K562 (cell line): ENCODE results near the gene MAST1. TPM values are rescaled to one million over a fixed set of nuclear protein-coding genes. Genes with fewer than 3 reads are reported as not detected.

Experiments used
- ARID1B ChIP-seq: fragments of 450-650 bp; IDR thresholded peaks from 2 replicates; pipeline ENCODE4 v1.6.1; 2016; ENCODE audit warnings: antibody characterized with exemption, mild to moderate bottlenecking, inconsistent platforms
- CAMTA2 ChIP-seq: fragments of 250-450 bp; sonication (Bioruptor Pico); conservative IDR thresholded peaks from 2 replicates; pipeline ENCODE4 v1.5.1; 2022
- CBFA2T2 ChIP-seq: fragments of 450-650 bp; conservative IDR thresholded peaks from 2 replicates; pipeline ENCODE4 v1.6.1; 2017; ENCODE audit warnings: mild to moderate bottlenecking
- CHD4 ChIP-seq: fragments of 200-600 bp; sonication (generic); IDR thresholded peaks from 3 replicates; pipeline ENCODE4 v1.6.1; 2012; ENCODE audit warnings: low read depth, mild to moderate bottlenecking, mixed read lengths, low read length, inconsistent platforms; ENCODE audit not compliant: insufficient read depth, insufficient replicate concordance, poor library complexity, severe bottlenecking
- DACH1 ChIP-seq: fragments of 450-650 bp; IDR thresholded peaks from 2 replicates; pipeline ENCODE4 v1.6.1; 2018; ENCODE audit not compliant: partially characterized antibody
- JUNB ChIP-seq: fragments of 450-650 bp; formaldehyde crosslinking; conservative IDR thresholded peaks from 2 replicates; pipeline ENCODE4 v1.4.0; 2020; ENCODE audit warnings: mild to moderate bottlenecking
- KDM1A ChIP-seq, 2 experiments: fragments of 450-650 bp; IDR thresholded peaks; 2 replicates each; pipeline ENCODE4 v1.6.1; 2016; ENCODE audit warnings: mild to moderate bottlenecking in 2 of 2
- KDM5B ChIP-seq: fragments of 200-600 bp; sonication (generic); IDR thresholded peaks from 2 replicates; pipeline ENCODE4 v1.6.1; 2012; ENCODE audit warnings: low read depth, mild to moderate bottlenecking, moderate library complexity, low read length, control low read depth, inconsistent platforms; ENCODE audit not compliant: insufficient replicate concordance
- MXI1 ChIP-seq: IDR thresholded peaks from 2 replicates; pipeline ENCODE4 v1.6.1; 2011; ENCODE audit warnings: low read depth, mild to moderate bottlenecking, improper control_type of control experiment, low read length
- NEUROD1 ChIP-seq: fragments of 150-350 bp; IDR thresholded peaks from 2 replicates; pipeline ENCODE4 v1.6.1; 2014; ENCODE audit warnings: borderline replicate concordance, low read length, low read depth; ENCODE audit not compliant: partially characterized antibody
- POLR3A ChIP-seq: IDR thresholded peaks from 2 replicates; pipeline ENCODE4 v1.6.1; 2011; ENCODE audit warnings: borderline replicate concordance, mild to moderate bottlenecking, moderate library complexity; ENCODE audit not compliant: insufficient read length, insufficient read depth; ENCODE audit errors: extremely low read depth
- RCOR1 ChIP-seq, 2 experiments: IDR thresholded peaks; 2 replicates each; pipeline ENCODE4 v1.6.1; 2012; ENCODE audit warnings: low read depth in 2 of 2, low read length in 2 of 2, borderline replicate concordance in 1 of 2, improper control_type of control experiment in 1 of 2
- RFX5 ChIP-seq: IDR thresholded peaks from 2 replicates; pipeline ENCODE4 v1.6.1; 2011; ENCODE audit warnings: low read depth, mild to moderate bottlenecking, improper control_type of control experiment, low read length
- SIN3A ChIP-seq, 2 experiments: fragments of 150-350 bp in 1 of 2; IDR thresholded peaks; 2 replicates each; pipeline ENCODE4 v1.6.1; 2011 to 2016; ENCODE audit warnings: borderline replicate concordance in 2 of 2, low read depth in 2 of 2, low read length in 2 of 2, mild to moderate bottlenecking in 2 of 2, moderate library complexity in 2 of 2; ENCODE audit not compliant: control insufficient read depth in 1 of 2
- SMARCB1 ChIP-seq: IDR thresholded peaks from 2 replicates; pipeline ENCODE4 v1.6.1; 2011; ENCODE audit warnings: improper control_type of control experiment, low read depth; ENCODE audit not compliant: insufficient read length
- SREBF2 ChIP-seq: sonication (generic); formaldehyde crosslinking; IDR thresholded peaks from 2 replicates; pipeline ENCODE4 v1.4.0; 2020; ENCODE audit warnings: mild to moderate bottlenecking, missing genetic modification reagents
- ZNF253 ChIP-seq: fragments of 250-450 bp; sonication (Bioruptor Pico); conservative IDR thresholded peaks from 2 replicates; pipeline ENCODE4 v1.6.1; 2021; ENCODE audit warnings: mild to moderate bottlenecking
- ZNF444 ChIP-seq: fragments of 250-450 bp; sonication (Bioruptor Pico); IDR thresholded peaks from 2 replicates; pipeline ENCODE4 v1.4.0; 2020; ENCODE audit warnings: mild to moderate bottlenecking, moderate library complexity
- ZNF644 ChIP-seq: fragments of 200-800 bp; sonication (Bioruptor generic); IDR thresholded peaks from 2 replicates; pipeline ENCODE4 v1.6.1; 2016; ENCODE audit warnings: low read depth, missing genetic modification characterization, missing compliant biosample characterization
- ZNF79 ChIP-seq: fragments of 250-450 bp; sonication (Bioruptor Pico); IDR thresholded peaks from 2 replicates; pipeline ENCODE4 v1.4.0; 2020; ENCODE audit warnings: low read depth, mild to moderate bottlenecking, moderate library complexity
- polyA plus RNA-seq, 8 experiments: library from polyadenylated mRNA; depleted of rRNA in 4 of 8; stranded (reverse) in 5 of 8; unstranded in 3 of 8; fragments of >200 nt; fragmentation: Nextera tagmentation in 2 of 8; fragmentation: Illumina TruSeq in 1 of 8; extraction: Ambion mirVana in 2 of 8; extraction: Trizol in 1 of 8; gene quantifications; 2 replicates each; pipeline versions ENCODE4 v1.2.1 to v1.2.3, GENCODE V29; 2011 to 2014; ENCODE audit warnings: inconsistent platforms in 1 of 8, missing spikeins in 1 of 8
- total RNA-seq, 7 experiments: library from RNA; depleted of rRNA in 6 of 7; stranded (reverse); fragments of >200 nt in 6 of 7; fragmentation: Illumina TruSeq in 2 of 7; extraction: Trizol in 2 of 7; gene quantifications; 2 replicates each; pipeline versions ENCODE4 v1.2.1 to v1.2.3, GENCODE V29; 2011 to 2021; ENCODE audit warnings: low replicate concordance in 1 of 7
- TF ChIP-seq, protein P1 (sequence below): IDR thresholded peaks from 2 replicates; pipeline ENCODE4 v1.6.1; 2011; ENCODE audit not compliant: insufficient read length; ENCODE audit errors: extremely low read depth
- TF ChIP-seq, protein P2 (sequence below), 3 experiments: fragments of 200-800 bp in 1 of 3; sonication (Bioruptor generic) in 1 of 3; sonication (generic) in 1 of 3; formaldehyde crosslinking in 1 of 3; IDR thresholded peaks; 2 replicates each; pipeline versions ENCODE4 v1.6.1 to v1.8.0; 2016 to 2022; ENCODE audit warnings: mild to moderate bottlenecking in 2 of 3, missing compliant biosample characterization in 2 of 3, missing genetic modification characterization in 2 of 3, missing genetic modification reagents in 1 of 3
- TF ChIP-seq, protein P3 (sequence below): fragments of 450-650 bp; IDR thresholded peaks from 2 replicates; pipeline ENCODE4 v1.6.1; 2018; ENCODE audit warnings: mild to moderate bottlenecking, low read depth; ENCODE audit not compliant: partially characterized antibody
- TF ChIP-seq, protein P4 (sequence below): fragments of 250-450 bp; sonication (Bioruptor Pico); IDR thresholded peaks from 2 replicates; pipeline ENCODE4 v1.8.0; 2021; ENCODE audit warnings: moderate library complexity, mild to moderate bottlenecking, inconsistent platforms

The MAST1 gene
- total and polyA plus RNA-seq, 9 of the 15 experiments (the other 6 are each of a cell fraction or from before 2014, with no cell fraction given) = 0.48 to 10.3 (median 3.9) TPM

DNA sequence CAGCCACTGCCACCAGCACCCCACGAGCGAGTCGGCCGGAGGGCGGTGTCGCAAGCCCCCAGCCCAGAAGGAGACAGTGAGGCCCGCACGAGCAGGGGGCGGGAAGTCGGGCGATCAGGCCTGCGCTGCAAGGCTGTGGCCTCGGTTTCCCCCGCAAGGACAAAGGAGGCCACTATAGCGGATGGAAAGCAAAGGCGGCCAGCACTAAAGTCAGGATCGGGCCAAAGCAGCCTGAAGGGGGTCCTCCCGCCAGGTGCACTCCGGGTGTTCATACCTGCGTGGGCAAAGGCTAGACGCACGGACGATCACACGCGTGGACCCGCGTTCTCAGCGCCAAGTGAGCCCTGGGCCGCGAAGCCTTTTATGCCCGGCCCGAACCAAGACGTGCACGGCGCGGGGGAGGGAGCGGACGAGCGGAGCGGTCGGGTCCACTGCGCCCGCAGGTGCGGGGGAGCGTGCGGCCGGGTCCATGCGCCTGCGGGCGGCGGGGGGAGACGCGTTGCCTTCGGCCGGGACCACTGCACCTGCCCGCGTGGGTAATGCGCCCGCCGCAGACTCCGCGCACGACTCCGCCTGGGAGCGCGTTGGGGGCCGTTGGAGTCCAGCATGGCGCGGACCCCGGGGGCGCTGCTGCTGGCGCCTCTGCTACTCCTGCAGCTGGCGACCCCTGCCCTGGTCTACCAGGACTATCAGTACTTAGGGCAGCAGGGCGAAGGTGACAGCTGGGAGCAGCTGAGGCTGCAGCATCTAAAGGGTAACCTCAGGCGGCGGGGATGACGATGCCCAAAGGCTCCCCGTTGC, 36.6 kb upstream of the MAST1 start, which contains the start of the genes PRDX2 and THSD8 (continued):
- TF ChIP-seq, protein P1, sequence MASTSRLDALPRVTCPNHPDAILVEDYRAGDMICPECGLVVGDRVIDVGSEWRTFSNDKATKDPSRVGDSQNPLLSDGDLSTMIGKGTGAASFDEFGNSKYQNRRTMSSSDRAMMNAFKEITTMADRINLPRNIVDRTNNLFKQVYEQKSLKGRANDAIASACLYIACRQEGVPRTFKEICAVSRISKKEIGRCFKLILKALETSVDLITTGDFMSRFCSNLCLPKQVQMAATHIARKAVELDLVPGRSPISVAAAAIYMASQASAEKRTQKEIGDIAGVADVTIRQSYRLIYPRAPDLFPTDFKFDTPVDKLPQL = no peak
- TF ChIP-seq ZNF444 (no peak), ZNF253 (CRISPR knock-in tag) (no peak), MXI1 (no peak), DACH1 (peak; percentile 61), RFX5 (no peak), KDM5B (peak; percentile 99), SREBF2 (CRISPR knock-in tag) (no peak), JUNB (CRISPR knock-in tag) (0 out of 2 replicates have a peak, but pooled peaks have one; percentile 44), SIN3A (IDR thresholded peaks at IDR 0.05; ENCODE audit: borderline replicate concordance in 2 of 2, control insufficient read depth in 1 of 2, low read depth in 2 of 2, low read length in 2 of 2) (peak; percentile 72 to 87), CAMTA2 (CRISPR knock-in tag) (no peak), KDM1A (IDR thresholded peaks at IDR 0.05) (no peak), POLR3A (no peak), ZNF79 (CRISPR knock-in tag) (no peak), ARID1B (peak; percentile 7; the same call in 1 of the 2 replicates), NEUROD1 (peak; percentile 69), ZNF644 (tag) (no peak), RCOR1 (IDR thresholded peaks at IDR 0.05; ENCODE audit: borderline replicate concordance in 1 of 2, low read depth in 2 of 2, low read length in 2 of 2) (no peak), CHD4 (no peak), CBFA2T2 (no peak), SMARCB1 (no peak)
- TF ChIP-seq, protein P2, sequence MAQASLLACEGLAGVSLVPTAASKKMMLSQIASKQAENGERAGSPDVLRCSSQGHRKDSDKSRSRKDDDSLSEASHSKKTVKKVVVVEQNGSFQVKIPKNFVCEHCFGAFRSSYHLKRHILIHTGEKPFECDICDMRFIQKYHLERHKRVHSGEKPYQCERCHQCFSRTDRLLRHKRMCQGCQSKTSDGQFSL (CRISPR knock-in tag; IDR thresholded peaks at IDR 0.05) = peak; percentile 34; the same call in 1 of the 2 replicates
- TF ChIP-seq, protein P2 (tag; IDR thresholded peaks at IDR 0.05) = no peak
- TF ChIP-seq, protein P3, sequence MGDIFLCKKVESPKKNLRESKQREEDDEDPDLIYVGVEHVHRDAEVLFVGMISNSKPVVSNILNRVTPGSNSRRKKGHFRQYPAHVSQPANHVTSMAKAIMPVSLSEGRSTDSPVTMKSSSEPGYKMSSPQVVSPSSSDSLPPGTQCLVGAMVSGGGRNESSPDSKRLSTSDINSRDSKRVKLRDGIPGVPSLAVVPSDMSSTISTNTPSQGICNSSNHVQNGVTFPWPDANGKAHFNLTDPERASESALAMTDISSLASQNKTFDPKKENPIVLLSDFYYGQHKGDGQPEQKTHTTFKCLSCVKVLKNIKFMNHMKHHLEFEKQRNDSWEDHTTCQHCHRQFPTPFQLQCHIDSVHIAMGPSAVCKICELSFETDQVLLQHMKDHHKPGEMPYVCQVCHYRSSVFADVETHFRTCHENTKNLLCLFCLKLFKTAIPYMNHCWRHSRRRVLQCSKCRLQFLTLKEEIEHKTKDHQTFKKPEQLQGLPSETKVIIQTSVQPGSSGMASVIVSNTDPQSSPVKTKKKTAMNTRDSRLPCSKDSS = no peak
- TF ChIP-seq, protein P4, sequence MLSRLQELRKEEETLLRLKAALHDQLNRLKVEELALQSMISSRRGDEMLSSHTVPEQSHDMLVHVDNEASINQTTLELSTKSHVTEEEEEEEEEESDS (CRISPR knock-in tag) = no peak
